GM23338 (cell line): ENCODE results near the gene SRSF9. TPM values are rescaled to one million over a fixed set of nuclear protein-coding genes. Genes with fewer than 3 reads are reported as not detected.

Source experiments
- ATAC-seq: fragments of 200-7000 bp; cut with Tn5 transposase; 3 replicates; pipeline ENCODE4 v1.9.1; 2020
- DNase-seq: peaks from one replicate; pipeline ENCODE4 v3.0.0-alpha.2; 2015; ENCODE audit warnings: low spot score
- H2AFZ ChIP-seq: fragments of 200-600 bp; sonication (generic); 2 replicates; pipeline ENCODE4 v1.8.0; 2016; ENCODE audit warnings: antibody characterized with exemption, mild to moderate bottlenecking, moderate library complexity
- H3F3A ChIP-seq: fragments of 200-600 bp; sonication (generic); replicated peaks from 2 replicates; pipeline ENCODE4 v1.8.0; 2017; ENCODE audit warnings: antibody characterized with exemption, mixed run types, low read depth
- H3K27ac ChIP-seq: fragments of 200-600 bp; sonication (generic); 2 replicates; pipeline ENCODE4 v1.6.1; 2016; ENCODE audit warnings: low read depth
- H3K27me3 ChIP-seq: fragments of 200-600 bp; sonication (generic); 2 replicates; pipeline ENCODE4 v1.8.0; 2016; ENCODE audit warnings: mild to moderate bottlenecking, mixed run types, moderate library complexity; ENCODE audit not compliant: insufficient read depth
- H3K36me3 ChIP-seq: fragments of 200-600 bp; sonication (generic); 2 replicates; pipeline ENCODE4 v1.8.0; 2016; ENCODE audit warnings: mild to moderate bottlenecking; ENCODE audit not compliant: insufficient read depth
- H3K4me1 ChIP-seq: fragments of 200-600 bp; sonication (generic); 2 replicates; pipeline ENCODE4 v1.8.0; 2016; ENCODE audit warnings: mild to moderate bottlenecking, moderate library complexity; ENCODE audit not compliant: insufficient read depth
- H3K4me2 ChIP-seq: fragments of 200-600 bp; sonication (generic); 2 replicates; pipeline ENCODE4 v1.7.1; 2017; ENCODE audit warnings: mixed run types
- H3K4me3 ChIP-seq: fragments of 200-600 bp; sonication (generic); 2 replicates; pipeline ENCODE4 v1.6.1; 2016; ENCODE audit warnings: mixed run types
- H3K79me2 ChIP-seq: fragments of 200-600 bp; sonication (generic); replicated peaks from 2 replicates; pipeline ENCODE4 v1.8.0; 2017; ENCODE audit warnings: mild to moderate bottlenecking; ENCODE audit not compliant: insufficient read depth
- H3K9me2 ChIP-seq: fragments of 200-600 bp; sonication (generic); 2 replicates; pipeline ENCODE4 v1.8.0; 2017; ENCODE audit not compliant: insufficient read depth
- H4K20me1 ChIP-seq: fragments of 200-600 bp; sonication (generic); replicated peaks from 2 replicates; pipeline ENCODE4 v1.8.0; 2017; ENCODE audit warnings: mild to moderate bottlenecking; ENCODE audit not compliant: insufficient read depth
- H3K27ac Mint-ChIP-seq: 2 replicates; pipeline ENCODE4 v1.8.0; 2020; ENCODE audit warnings: inconsistent platforms, mild to moderate bottlenecking, moderate library complexity, mixed read lengths
- H3K27me3 Mint-ChIP-seq: 3 replicates; pipeline ENCODE4 v1.8.0; 2022; ENCODE audit warnings: low read depth, mild to moderate bottlenecking, moderate library complexity, mixed read lengths, inconsistent platforms; ENCODE audit not compliant: insufficient read depth, poor library complexity
- H3K36me3 Mint-ChIP-seq: 3 replicates; pipeline ENCODE4 v1.8.0; 2021; ENCODE audit warnings: low read depth, mild to moderate bottlenecking, inconsistent platforms, moderate library complexity, mixed read lengths
- H3K4me1 Mint-ChIP-seq: 3 replicates; pipeline ENCODE4 v1.8.0; 2020; ENCODE audit warnings: mild to moderate bottlenecking, inconsistent platforms, mixed read lengths
- H3K4me3 Mint-ChIP-seq: 3 replicates; pipeline ENCODE4 v1.8.0; 2021; ENCODE audit warnings: moderate library complexity, mild to moderate bottlenecking, inconsistent platforms, mixed read lengths
- H3K9me3 Mint-ChIP-seq: 3 replicates; pipeline ENCODE4 v1.8.0; 2020; ENCODE audit warnings: moderate library complexity, mild to moderate bottlenecking, inconsistent platforms, mixed read lengths
- CREB1 ChIP-seq: fragments of 250-450 bp; sonication (Bioruptor Pico); IDR thresholded peaks from 2 replicates; pipeline ENCODE4 v1.5.0; 2020; ENCODE audit warnings: low read depth, mild to moderate bottlenecking, moderate library complexity
- ETS1 ChIP-seq: IDR thresholded peaks from 2 replicates; pipeline ENCODE4 v1.6.1; 2016; ENCODE audit warnings: antibody characterized with exemption
- EZH2phosphoT487 ChIP-seq: fragments of 200-600 bp; sonication (generic); IDR thresholded peaks from one replicate; pipeline ENCODE4 v1.8.1; 2018; ENCODE audit warnings: antibody characterized with exemption; ENCODE audit not compliant: unreplicated experiment
- JUNB ChIP-seq: IDR thresholded peaks from one replicate; pipeline ENCODE4 v1.6.1; 2016; ENCODE audit warnings: antibody characterized with exemption; ENCODE audit not compliant: unreplicated experiment
- ZNF114 ChIP-seq: fragments of 250-450 bp; sonication (Bioruptor Pico); IDR thresholded peaks from 2 replicates; pipeline ENCODE4 v1.5.0; 2020; ENCODE audit warnings: mild to moderate bottlenecking, moderate library complexity
- ZNF331 ChIP-seq: fragments of 250-450 bp; sonication (Bioruptor Pico); IDR thresholded peaks from 2 replicates; pipeline ENCODE4 v1.5.0; 2020; ENCODE audit warnings: low read depth, mild to moderate bottlenecking, moderate library complexity
- ZNF462 ChIP-seq: fragments of 250-450 bp; sonication (Bioruptor Pico); IDR thresholded peaks from 2 replicates; pipeline ENCODE4 v1.5.0; 2020; ENCODE audit warnings: mild to moderate bottlenecking, moderate library complexity
- polyA plus RNA-seq: library from polyadenylated mRNA; unstranded; fragments of >200 nt; fragmentation: Nextera tagmentation; extraction: Ambion mirVana; gene quantifications from 2 replicates; pipeline ENCODE4 v1.2.1, GENCODE V29; 2016
- total RNA-seq: library from RNA; depleted of rRNA; stranded (reverse); fragments of >200 nt; shearing (Covaris generic); gene quantifications from 2 replicates; pipeline ENCODE4 v1.2.3, GENCODE V29; 2014
- TF ChIP-seq, protein P1 (sequence below), 2 experiments: fragments of 200-600 bp in 1 of 2; sonication (generic) in 1 of 2; conservative IDR thresholded peaks; 2 replicates each; pipeline versions ENCODE4 v1.5.1 to v1.6.1; 2016 to 2017; ENCODE audit warnings: antibody characterized with exemption in 2 of 2, low read depth in 2 of 2, mild to moderate bottlenecking in 2 of 2, moderate library complexity in 1 of 2

The SRSF9 gene
- total and polyA plus RNA-seq, 2 experiments from 2014 or later, result 250 to 481 TPM

DNA sequence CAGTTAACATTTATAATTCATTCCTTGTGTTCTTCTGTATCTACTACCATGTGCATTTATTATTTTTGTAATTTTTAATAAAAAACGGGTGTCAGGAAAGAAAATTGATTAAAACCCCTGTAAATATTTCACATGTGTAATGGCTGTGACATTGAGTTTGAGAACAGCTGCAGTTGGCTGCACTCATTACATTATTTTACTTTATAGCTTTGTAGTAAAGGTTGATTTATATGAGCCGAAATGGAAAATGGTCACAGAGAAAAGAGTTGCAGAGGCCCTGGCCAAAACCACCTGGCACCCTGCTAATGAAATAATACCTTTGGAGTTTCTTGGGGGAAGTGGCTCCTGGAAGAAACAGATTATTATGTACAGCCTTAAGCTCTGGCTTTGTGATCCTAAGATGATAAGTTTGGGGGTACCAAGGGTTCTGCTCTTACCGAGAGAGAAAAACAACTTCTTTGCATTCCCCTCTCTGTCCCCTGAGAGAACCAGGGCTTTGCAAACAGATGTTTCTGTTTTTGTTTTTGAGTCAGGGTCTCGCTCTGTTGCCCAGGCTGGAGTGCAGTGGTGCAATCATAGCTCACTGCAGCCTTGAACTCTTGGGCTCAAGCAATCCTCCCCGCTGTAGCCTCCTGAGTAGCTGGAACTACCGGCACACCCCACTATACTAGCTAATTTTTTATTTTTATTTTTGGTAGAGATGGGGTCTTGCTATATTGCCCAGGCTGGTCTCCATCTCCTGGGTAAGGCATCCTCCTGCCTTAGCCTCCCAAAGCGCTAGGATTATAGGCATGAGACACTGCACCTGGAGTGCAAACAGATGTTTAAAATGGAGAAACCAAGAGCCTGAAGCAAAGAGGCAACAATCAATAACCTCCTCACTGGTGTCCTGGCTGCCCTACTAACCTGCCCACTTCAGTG is 16.7 kb upstream of the SRSF9 start (continued):
- no peak for TF ChIP-seq ETS1
- TF ChIP-seq ZNF114, result no peak
- no peak for TF ChIP-seq EZH2phosphoT487
- no peak for TF ChIP-seq ZNF331 (CRISPR knock-in tag)
- TF ChIP-seq ZNF462, result no peak

DNA sequence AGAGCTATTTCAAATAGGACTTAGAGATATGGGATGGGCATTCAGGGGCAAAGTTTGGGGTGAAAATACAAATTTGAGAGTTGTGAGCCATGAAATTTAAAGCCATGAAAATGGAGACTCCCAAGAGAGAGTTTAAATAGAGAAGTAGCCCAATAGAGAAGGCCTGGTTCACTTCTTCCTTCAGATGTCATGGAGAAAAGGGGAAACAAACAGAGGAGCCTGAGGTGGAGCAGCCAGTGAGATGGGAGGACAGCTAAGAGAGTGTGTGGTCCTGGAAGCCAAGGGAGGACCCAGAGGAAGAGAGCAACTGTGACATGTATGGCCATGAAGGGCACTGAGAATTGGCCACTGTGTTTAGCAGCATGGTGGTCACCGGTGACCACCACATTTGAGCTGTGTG is 14.1 kb upstream of the SRSF9 start:
- Histone ChIP-seq H3K4me3 (no peak overlapping the region), H3K27ac (no peak overlapping the region), H3K4me2 (no peak overlapping the region), H4K20me1 (no peaks in the 10 kb centered on the region), H3F3A (no peaks in the 10 kb centered on the region), H2AFZ (no peak overlapping the region), H3K79me2 (no peaks in the 10 kb centered on the region), H3K27me3 (no peaks in the 10 kb centered on the region), H3K36me3 (no peaks in the 10 kb centered on the region), H3K4me1 (no peaks in the 10 kb centered on the region; the same call in 1 of the 2 replicates), H3K9me2 (no peaks in the 10 kb centered on the region)
- Mint-ChIP-seq H3K4me1 (peaks cover 6% of the 10 kb centered on the region; the same call in 2 of the 3 replicates), H3K36me3 (0 out of 3 replicates have a peak, but pooled peaks cover 9% of the 10 kb centered on the region), H3K9me3 (no peaks in the 10 kb centered on the region), H3K4me3 (no peak overlapping the region), H3K27ac (no peak overlapping the region), H3K27me3 (peaks cover 3% of the 10 kb centered on the region)
- DNase-seq (no peak), ATAC-seq (no peak)
- TF ChIP-seq, protein P1, sequence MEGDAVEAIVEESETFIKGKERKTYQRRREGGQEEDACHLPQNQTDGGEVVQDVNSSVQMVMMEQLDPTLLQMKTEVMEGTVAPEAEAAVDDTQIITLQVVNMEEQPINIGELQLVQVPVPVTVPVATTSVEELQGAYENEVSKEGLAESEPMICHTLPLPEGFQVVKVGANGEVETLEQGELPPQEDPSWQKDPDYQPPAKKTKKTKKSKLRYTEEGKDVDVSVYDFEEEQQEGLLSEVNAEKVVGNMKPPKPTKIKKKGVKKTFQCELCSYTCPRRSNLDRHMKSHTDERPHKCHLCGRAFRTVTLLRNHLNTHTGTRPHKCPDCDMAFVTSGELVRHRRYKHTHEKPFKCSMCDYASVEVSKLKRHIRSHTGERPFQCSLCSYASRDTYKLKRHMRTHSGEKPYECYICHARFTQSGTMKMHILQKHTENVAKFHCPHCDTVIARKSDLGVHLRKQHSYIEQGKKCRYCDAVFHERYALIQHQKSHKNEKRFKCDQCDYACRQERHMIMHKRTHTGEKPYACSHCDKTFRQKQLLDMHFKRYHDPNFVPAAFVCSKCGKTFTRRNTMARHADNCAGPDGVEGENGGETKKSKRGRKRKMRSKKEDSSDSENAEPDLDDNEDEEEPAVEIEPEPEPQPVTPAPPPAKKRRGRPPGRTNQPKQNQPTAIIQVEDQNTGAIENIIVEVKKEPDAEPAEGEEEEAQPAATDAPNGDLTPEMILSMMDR (conservative IDR thresholded peaks at IDR 0.05; ENCODE audit: low read depth in 2 of 2), result no peak
- TF ChIP-seq ETS1 (no peak), EZH2phosphoT487 (no peak), JUNB (no peak), CREB1 (CRISPR knock-in tag) (no peak), ZNF331 (CRISPR knock-in tag) (no peak)
